Islet of Langerhans (tissue), 1 donor: ENCODE results near the gene DNASE1L2.
"Not testable (repeated sequence)": the region's sequence is repeated elsewhere in the genome, so short reads cannot be mapped to it uniquely, and the experiment has no call there.

Source experiments
- FAIRE-seq: peaks from one replicate; lab custom pipeline; 2011; peaks lifted over from hg19 to GRCh38; lab: Jason Lieb, UNC

DNASE1L2 gene

DNA sequence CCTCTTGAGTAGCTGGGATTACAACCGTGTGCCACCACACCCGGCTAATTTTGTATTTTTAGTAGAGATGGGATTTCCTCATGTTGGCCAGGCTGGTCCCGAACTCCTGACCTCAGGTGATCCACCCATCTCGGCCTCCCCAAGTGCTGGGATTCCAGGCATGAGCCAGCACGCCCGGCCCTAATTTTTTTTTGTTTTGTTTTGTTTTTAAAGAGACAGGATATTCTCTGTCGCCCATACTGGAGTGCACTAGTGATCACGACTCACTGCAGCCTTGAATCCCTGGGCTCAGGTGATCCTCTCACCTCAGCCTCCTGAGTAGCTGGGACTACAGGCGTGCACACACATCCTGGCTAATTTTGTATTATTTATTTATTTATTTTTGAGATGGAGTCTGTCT is 4.1 kb downstream of the DNASE1L2 start:
- not testable (repeated sequence) for FAIRE-seq

- no peak for FAIRE-seq
These were observed 6.4 kb downstream of the DNASE1L2 start for GRCh38 chr16:2242598-2242997.

- FAIRE-seq, result no peak
These were observed 6.8 kb downstream of the DNASE1L2 start for GRCh38 chr16:2243031-2243528.

- FAIRE-seq, result no peak
These were observed 7.5 kb downstream of the DNASE1L2 start for GRCh38 chr16:2243781-2244180.

- FAIRE-seq, result no peak
These were observed 8.1 kb downstream of the DNASE1L2 start for GRCh38 chr16:2244301-2244700.

DNA sequence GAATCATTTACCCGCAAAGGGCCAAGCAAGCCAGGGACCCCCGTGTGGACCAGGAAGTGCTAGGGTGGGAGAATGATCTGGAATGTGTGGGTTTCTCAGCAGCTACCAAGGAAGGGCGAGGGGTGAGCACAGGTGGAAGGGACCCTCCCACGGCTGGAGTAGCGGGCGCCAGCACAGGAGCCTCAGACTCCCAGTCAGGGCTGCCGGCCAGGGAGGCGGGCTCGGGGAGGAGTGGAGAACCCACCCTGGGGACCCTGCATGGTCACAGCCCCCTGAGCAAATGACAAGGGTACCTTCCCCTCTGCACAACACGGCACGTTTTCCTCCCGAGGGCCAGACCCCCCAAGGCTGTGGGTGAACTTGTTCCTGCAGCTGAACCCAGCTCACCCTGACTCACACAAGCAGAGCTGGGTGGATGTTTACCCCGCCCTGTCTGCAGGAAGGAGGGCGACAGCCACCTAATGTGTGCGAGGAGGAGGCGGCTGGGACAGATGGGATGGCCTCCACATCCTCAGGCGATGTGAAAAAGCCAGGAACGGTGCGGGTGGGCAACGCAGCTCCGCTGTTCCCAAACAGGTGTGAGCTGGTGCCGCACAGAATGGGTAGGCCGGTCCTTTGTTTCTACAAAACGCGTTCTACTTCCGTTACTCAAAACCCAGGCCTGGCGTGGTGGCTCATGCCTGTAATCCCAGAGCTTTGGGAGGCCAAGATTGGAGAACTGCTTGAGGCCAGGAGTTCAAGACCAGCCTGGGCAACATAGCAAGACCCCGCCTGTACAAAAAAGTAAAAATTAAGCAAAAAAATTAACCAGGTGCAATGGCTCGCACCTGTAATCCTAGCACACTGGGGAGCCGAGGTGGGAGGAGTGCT is 8.9 kb downstream of the DNASE1L2 start:
- no peak for FAIRE-seq

- no peak for FAIRE-seq
These were observed 10.1 kb downstream of the DNASE1L2 start for GRCh38 chr16:2246301-2246885.

DNA sequence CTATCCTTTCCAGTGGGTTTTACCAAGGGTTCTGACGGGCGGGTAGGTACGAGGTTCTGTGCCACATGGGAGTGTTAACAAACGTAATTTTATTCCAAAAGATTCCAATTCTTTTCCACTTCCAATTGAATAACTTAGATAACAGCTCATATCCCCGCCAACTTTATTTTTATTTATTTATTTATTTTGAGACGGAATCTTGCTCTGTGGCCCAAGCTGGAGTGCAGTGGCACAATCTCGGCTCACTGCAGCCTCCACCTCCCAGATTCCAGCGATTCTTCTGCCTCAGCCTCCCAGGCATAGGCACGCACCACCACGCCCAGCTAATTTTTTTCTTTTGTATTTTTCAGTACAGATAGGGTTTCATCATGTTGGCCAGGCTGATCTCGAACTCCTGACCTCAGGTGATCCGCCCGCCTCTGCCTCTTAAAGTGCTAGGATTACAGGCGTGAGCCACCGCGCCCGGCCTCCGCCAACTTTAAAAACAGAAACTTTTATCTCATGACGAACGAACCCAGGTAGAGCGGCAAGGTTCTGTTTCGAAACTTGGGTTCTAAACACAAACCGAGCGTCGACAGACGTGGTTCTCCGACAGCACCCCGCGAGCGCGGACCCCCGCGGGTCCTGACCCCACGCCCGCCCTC is 14.5 kb downstream of the DNASE1L2 start:
- FAIRE-seq, result no peak

DNA sequence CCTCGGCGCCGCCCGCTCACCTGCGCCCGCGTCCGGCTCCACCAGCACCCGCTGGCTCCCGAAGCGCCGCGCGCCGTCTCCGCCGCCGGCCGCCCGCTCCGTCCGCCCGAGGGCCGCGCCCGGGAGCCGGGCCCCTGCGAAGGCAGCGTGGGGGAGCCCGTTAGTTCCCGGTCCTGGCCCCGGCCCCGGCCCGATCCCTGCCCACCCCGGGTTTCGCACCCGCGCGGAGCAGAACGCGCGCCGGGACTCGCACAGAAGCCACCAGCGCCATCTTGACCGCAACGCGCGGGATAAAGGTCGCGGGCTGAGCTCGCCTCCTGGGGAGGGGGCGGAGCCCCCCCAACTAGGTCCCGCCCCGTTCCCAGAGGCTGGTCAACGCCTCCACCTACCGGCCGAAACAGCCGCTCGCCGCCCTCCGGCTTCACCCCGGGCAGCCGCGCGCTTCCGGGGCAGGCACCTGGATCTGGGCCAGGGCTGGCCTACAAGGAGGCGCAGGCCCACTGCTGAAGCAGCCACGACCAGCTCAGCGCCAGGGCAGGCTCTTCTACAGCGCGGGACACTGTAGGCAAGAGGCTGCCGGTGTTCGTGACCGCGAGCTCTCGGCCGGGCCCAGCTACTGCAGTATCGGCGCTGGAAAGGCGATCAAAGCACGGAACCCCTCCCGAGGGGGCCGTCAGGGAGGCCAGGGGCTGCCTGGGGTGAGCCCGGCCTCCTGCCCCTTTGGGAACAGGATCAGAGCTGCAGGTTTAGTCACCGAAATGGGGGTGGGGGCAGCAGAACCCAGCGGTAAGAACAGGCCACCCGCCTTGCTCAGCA is 15.3 kb downstream of the DNASE1L2 start, which contains the start of gene ECI1:
TSS of gene ECI1 (minus strand) at position 292 of the 816 bp plus-strand sequence. CDS start at position 271, 21 bp downstream.
- FAIRE-seq, result no peak

DNA sequence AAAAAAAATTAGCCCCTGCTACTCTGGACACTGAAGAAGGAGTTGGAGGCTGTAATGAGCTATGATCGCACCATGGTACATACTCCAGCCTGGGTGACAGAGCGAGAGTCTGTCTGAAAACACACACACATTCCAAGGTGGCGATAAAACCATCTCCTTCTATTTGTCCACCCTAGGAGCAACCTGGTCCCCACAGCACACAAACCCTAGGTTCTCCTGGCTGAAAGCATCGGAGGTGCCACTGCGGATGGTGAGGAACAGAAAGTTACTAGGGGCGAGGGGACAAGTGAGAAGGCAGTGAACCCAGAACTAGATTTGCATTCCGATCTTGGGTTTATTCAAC is 16.5 kb downstream of the DNASE1L2 start:
- no peak for FAIRE-seq

GRCh38 chr16:2253293-2253692 is 17.0 kb downstream of the DNASE1L2 start:
- no peak for FAIRE-seq

- no peak for FAIRE-seq
These were observed 20.4 kb downstream of the DNASE1L2 start for GRCh38 chr16:2256531-2257140.

DNA sequence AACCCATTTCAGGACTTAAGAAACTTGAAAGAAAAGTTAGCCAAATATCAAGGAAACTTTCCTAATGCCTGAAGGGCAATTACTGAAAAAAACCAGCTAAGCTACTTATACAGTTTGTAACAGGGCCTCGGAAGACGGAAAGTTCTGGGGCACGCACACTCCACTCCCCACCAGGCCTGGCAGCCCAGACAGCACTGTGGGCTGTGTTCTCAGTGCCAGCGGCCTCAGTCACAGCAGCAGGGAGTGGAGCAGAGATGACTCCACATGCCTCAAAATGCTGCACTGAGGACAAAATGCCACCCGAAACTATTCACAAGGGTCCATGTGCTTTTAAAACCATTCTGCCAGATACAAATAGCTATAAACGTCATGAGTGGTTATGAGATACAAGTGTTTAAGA is 21.5 kb downstream of the DNASE1L2 start:
- no peak for FAIRE-seq

GRCh38 chr16:2258530-2258929 is 22.3 kb downstream of the DNASE1L2 start:
- not testable (repeated sequence) for FAIRE-seq

DNA sequence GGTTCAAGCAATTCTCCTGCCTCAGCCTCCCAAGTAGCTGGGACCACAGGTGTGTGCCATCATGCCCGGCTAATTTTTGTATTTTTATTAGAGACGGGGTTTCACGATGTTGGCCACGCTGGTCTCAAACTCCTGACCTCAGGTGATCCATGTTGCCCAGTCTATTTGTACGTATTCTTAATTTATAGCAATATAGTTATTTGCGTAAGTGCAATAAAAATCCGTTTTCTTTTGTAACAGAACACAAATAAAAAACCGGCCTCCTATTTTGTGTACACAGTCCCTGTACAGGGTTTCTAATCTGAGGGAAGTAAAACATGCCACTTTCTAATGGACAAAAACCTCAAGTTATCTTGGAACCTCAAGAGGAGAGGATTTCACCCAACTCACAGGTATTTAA is 24.0 kb downstream of the DNASE1L2 start:
- no peak for FAIRE-seq

DNA sequence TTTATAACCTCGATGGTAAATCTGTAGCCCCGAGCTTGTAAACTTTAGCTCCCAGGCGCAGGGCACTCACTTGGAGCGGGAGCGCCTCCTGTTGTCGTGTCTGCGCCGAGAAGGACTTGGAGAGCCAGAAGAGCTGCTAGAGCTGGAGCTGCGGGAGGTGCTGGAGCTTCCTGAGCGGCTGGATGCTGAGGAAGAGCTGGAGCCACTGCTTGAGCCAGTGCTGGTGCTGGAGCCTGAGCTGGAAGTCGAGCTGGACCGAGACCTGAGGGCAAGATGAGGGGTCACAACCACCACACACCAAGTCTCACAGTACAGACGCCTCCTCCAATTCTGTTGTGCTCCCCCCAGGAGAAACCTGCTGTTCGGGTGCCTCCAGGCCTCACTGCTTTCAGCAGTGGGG is 26.8 kb downstream of the DNASE1L2 start:
- not testable (repeated sequence) for FAIRE-seq

DNA sequence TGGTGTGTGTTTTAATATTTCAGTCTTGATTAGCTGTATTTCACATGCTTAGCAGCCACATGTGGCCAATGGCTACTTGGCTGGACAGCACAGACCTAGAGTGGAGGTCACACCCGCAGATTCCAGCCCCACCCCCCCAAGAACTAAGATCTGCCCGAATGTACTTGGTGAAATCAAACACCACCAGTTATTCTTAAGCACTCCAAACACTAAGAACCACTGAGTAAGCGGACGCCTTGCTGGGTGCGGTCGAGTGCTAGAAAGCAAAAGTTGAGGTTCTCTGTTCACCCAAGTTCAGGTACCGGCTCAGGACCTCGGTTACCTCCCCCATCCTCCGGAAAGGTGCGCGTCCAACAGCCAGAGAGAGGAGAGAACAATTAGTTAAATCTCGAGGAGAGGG is 30.6 kb downstream of the DNASE1L2 start:
- not testable (repeated sequence) for FAIRE-seq

DNA sequence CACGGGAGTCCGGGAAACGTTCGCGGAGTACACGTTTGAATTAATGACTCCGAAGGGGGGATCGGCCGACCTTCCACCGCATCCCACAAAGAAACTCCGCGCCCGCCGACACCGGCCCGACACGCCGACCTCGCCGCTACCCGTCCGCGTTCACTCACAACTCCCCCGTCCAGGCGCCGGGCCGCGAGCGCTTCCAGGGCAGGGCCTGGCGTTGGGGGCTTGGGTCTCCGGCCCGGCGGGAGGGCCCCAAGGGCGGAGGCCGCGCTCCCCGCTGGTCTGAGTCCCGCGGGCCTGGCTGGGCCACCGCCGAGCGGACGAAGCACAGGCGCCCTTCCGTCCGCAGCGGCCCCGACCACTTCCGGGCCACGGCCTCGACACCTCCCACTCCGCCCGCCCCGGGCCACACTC is 31.3 kb downstream of the DNASE1L2 start:
- not testable (repeated sequence) for FAIRE-seq

DNA sequence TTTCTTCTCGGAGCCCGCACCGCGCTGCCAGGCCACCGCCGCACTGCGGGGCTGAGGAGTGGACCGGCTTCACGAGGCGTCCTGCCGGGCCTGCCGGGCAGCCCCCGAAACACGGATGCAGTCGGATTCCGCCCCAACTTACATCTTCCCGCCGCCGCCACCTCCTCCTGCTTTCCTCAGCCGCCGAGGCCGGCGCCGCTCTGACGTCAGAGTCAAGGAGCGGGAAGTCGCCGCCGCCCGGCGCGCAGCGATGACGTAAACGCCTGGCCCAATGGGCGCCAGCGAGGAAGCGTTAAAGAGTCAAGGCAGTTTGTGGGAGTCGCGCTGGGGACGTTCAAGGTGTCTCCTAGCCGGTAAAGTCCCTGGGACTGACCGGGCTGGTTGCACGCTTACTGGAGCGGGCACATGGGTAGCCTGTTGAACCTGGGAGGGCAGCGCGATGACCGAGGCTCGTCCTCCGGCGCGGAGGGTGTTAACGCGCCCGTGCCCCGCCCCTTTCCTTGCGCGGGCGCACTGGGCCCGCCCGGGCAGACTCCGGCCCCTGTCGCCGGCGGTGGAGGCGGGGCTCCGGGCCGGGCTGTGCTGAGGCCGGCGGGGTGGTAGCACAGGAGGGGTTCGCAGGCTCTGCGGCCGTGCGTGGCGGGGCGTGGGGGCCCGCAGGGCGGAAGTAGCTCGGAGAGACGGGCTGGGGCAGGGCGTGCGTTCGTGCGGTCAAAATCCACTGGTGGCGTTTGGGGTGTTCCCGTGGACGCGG is 31.8 kb downstream of the DNASE1L2 start, which contains the start of gene RNPS1:
TSS of gene RNPS1 (minus strand) at position 214 of the 754 bp plus-strand sequence. CDS start 3,483 bp downstream, outside the sequence.
- FAIRE-seq, result no peak

GRCh38 chr16:2270070-2270462 is 33.8 kb downstream of the DNASE1L2 start:
- no peak for FAIRE-seq
